Hepatocyte (in vitro differentiated cells): Measurements from ENCODE around the gene KDELR3. TPM values are rescaled to one million over a fixed set of nuclear protein-coding genes. Genes with fewer than 3 reads are reported as not detected.

ENCODE experiments used
- DNase-seq: peaks from one replicate; pipeline ENCODE4 v3.0.0-alpha.2; 2016; ENCODE audit warnings: low spot score
- H2AFZ ChIP-seq: fragments of 200-600 bp; sonication (generic); 2 replicates; pipeline ENCODE4 v1.6.0; 2016; ENCODE audit warnings: antibody characterized with exemption, mild to moderate bottlenecking
- H3K27ac ChIP-seq: fragments of 200-600 bp; sonication (generic); 2 replicates; pipeline ENCODE4 v1.5.1; 2016; ENCODE audit warnings: mild to moderate bottlenecking
- H3K27me3 ChIP-seq: fragments of 200-600 bp; sonication (generic); 2 replicates; pipeline ENCODE4 v1.6.1; 2016
- H3K36me3 ChIP-seq: fragments of 200-600 bp; sonication (generic); replicated peaks from 2 replicates; pipeline ENCODE4 v1.5.1; 2016; ENCODE audit warnings: low read depth; ENCODE audit not compliant: insufficient read depth
- H3K4me1 ChIP-seq: fragments of 200-600 bp; sonication (generic); 2 replicates; pipeline ENCODE4 v1.5.1; 2016; ENCODE audit warnings: mild to moderate bottlenecking, moderate library complexity; ENCODE audit not compliant: insufficient read depth
- H3K4me2 ChIP-seq: fragments of 200-600 bp; sonication (generic); 2 replicates; pipeline ENCODE4 v1.6.0; 2016
- H3K4me3 ChIP-seq: fragments of 200-600 bp; sonication (generic); 2 replicates; pipeline ENCODE4 v1.5.1; 2016; ENCODE audit warnings: mild to moderate bottlenecking
- H3K79me2 ChIP-seq: fragments of 200-600 bp; sonication (generic); 2 replicates; pipeline ENCODE4 v1.6.0; 2017; ENCODE audit warnings: mild to moderate bottlenecking
- H3K9me2 ChIP-seq: fragments of 200-600 bp; sonication (generic); replicated peaks from 2 replicates; pipeline ENCODE4 v1.6.0; 2017; ENCODE audit warnings: mild to moderate bottlenecking; ENCODE audit not compliant: insufficient read depth
- H3K9me3 ChIP-seq: fragments of 200-600 bp; sonication (generic); 2 replicates; pipeline ENCODE4 v1.5.1; 2016; ENCODE audit warnings: low read depth, mild to moderate bottlenecking
- H4K20me1 ChIP-seq: fragments of 200-600 bp; sonication (generic); 2 replicates; pipeline ENCODE4 v1.6.0; 2016; ENCODE audit warnings: mild to moderate bottlenecking; ENCODE audit not compliant: insufficient read depth, poor library complexity, severe bottlenecking
- EZH2 ChIP-seq: fragments of 200-600 bp; sonication (generic); IDR thresholded peaks from 2 replicates; pipeline ENCODE4 v1.6.1; 2016; ENCODE audit warnings: antibody characterized with exemption, mild to moderate bottlenecking, borderline replicate concordance
- EZH2phosphoT487 ChIP-seq: fragments of 200-600 bp; sonication (generic); IDR thresholded peaks from one replicate; pipeline ENCODE4 v1.6.1; 2018; ENCODE audit warnings: antibody characterized with exemption, mild to moderate bottlenecking, low read depth, moderate library complexity; ENCODE audit not compliant: unreplicated experiment, severe bottlenecking
- WGBS: methylation state at CpG from one replicate; pipeline ENCODE4 v1.1.6; 2016; ENCODE audit warnings: low lambda C conversion rate; ENCODE audit errors: missing lambda C conversion rate; 5-methylcytosine and 5-hydroxymethylcytosine counted together
- polyA plus RNA-seq: library from polyadenylated mRNA; unstranded; fragments of >200 nt; fragmentation: Nextera tagmentation; extraction: Ambion mirVana; gene quantifications from 2 replicates; pipeline ENCODE4 v1.2.1, GENCODE V29; 2016
- total RNA-seq: library from RNA; depleted of rRNA; stranded (reverse); fragments of >200 nt; gene quantifications from 2 replicates; pipeline ENCODE4 v1.2.3, GENCODE V29; 2014
- TF ChIP-seq, protein P1 (sequence below): fragments of 200-600 bp; sonication (generic); IDR thresholded peaks from 2 replicates; pipeline ENCODE4 v1.5.1; 2016; ENCODE audit warnings: antibody characterized with exemption, mild to moderate bottlenecking; ENCODE audit not compliant: poor library complexity

KDELR3 gene
- total and polyA plus RNA-seq, 2 experiments from 2014 or later, result 92.4 to 171 TPM

DNA sequence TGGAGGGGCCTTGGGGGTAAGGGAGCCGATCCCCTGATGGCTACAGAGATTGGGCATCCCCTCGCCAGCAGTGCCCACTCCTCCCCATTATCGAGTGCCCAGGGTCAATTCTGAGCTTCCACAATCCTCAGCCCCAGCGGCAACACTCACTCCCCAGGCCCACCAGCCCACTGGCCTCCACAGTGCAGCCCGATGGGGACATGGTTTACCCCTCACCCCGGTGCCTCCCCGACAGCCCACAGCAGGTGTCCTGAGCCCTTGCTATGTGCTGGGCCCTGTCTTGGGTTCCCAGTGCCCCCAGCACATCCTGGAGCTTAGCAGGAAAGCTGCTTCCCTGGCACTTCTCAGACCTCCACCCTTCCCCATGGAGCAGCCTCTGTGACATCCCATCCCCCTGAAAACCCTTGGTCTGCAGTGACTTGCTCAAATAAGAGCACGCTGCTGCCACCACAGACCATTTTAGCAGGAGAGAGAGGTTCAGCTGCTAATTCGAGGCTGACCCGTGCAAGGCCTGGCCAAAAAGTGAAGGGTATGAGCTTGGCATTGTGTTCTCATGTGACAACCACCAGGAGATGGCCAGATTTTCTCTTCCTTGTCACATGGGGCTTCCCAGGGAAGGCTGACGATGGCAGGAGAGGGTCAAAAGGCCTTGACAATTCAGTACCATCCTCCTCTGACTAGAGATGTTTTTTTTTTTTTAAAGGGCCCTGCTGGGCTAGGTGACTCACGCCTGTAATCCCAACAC is 36.5 kb upstream of the KDELR3 start:
- no peaks in the 10 kb centered on the region for H3K4me1 ChIP-seq

DNA sequence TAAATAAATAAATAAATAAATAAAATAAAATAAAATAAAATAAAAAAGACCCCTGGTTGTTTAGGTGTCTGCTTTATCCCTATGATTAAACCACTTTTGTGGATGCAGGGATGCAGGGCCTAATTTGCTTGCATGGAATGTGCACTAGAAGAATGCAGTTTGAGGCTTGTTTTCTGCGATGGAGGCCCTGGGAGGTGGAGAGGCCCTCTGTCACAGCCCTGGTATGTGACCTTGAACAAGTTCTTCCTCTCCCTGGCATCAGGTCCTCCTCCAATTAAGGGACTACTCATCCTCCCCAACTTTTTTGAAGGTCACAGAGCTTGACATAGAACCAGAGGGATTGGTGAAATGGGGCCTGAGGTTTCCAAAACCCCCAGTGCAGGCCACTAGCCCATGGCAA is 35.6 kb upstream of the KDELR3 start:
- H3K79me2 ChIP-seq, result no peaks in the 10 kb centered on the region
- H4K20me1 ChIP-seq, result no peaks in the 10 kb centered on the region
- no peaks in the 10 kb centered on the region for H3K9me2 ChIP-seq
- H3K4me3 ChIP-seq, result no peak overlapping the region
- no peak for DNase-seq
- TF ChIP-seq, protein P1, sequence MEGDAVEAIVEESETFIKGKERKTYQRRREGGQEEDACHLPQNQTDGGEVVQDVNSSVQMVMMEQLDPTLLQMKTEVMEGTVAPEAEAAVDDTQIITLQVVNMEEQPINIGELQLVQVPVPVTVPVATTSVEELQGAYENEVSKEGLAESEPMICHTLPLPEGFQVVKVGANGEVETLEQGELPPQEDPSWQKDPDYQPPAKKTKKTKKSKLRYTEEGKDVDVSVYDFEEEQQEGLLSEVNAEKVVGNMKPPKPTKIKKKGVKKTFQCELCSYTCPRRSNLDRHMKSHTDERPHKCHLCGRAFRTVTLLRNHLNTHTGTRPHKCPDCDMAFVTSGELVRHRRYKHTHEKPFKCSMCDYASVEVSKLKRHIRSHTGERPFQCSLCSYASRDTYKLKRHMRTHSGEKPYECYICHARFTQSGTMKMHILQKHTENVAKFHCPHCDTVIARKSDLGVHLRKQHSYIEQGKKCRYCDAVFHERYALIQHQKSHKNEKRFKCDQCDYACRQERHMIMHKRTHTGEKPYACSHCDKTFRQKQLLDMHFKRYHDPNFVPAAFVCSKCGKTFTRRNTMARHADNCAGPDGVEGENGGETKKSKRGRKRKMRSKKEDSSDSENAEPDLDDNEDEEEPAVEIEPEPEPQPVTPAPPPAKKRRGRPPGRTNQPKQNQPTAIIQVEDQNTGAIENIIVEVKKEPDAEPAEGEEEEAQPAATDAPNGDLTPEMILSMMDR, result no peak
- TF ChIP-seq EZH2, result no peak
- TF ChIP-seq EZH2phosphoT487, result no peak
- whole genome bisulfite sequencing, result 100% methylated on average over 1 of the region's 1 CpG
- no peaks in the 10 kb centered on the region for H3K9me3 ChIP-seq
- H2AFZ ChIP-seq, result no peak overlapping the region
- no peaks in the 10 kb centered on the region for H3K27me3 ChIP-seq
- no peak overlapping the region for H3K27ac ChIP-seq
- no peaks in the 10 kb centered on the region for H3K4me1 ChIP-seq
- no peaks in the 10 kb centered on the region for H3K36me3 ChIP-seq
- H3K4me2 ChIP-seq, result no peak overlapping the region

More for the DNA sequence above, 36.5 kb upstream of the KDELR3 start:
- Histone ChIP-seq H3K4me3 (no peak overlapping the region), H3K79me2 (no peaks in the 10 kb centered on the region), H4K20me1 (no peaks in the 10 kb centered on the region), H3K4me2 (no peak overlapping the region), H2AFZ (no peak overlapping the region), H3K9me3 (no peaks in the 10 kb centered on the region), H3K27ac (no peak overlapping the region), H3K9me2 (no peaks in the 10 kb centered on the region), H3K36me3 (no peaks in the 10 kb centered on the region), H3K27me3 (no peaks in the 10 kb centered on the region)
- no peak for DNase-seq
- no peak for TF ChIP-seq EZH2
- 90% methylated on average over 12 of the region's 12 CpGs for WGBS

DNA sequence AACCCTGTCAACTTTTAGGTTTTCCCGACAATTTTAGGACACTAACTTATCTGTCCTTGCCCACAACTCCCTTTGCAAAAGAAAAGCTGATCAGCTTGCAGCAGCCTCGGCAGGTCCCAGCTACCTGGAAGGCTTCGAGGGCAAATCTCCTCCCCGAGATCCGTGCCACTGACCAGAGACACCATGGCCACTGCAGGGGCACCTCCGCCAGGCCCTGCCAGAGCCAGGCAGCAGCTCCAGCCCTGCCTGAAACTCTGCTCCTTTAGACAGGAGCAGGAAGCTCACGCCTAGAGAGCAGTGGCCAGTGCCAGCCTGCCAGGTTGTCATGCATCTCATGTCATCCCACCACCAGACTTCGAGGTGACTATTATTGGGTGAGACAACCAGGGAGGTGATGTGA is 34.0 kb upstream of the KDELR3 start:
- Histone ChIP-seq H4K20me1 (no peaks in the 10 kb centered on the region), H3K27ac (no peak overlapping the region), H3K4me3 (no peak overlapping the region), H2AFZ (no peak overlapping the region), H3K27me3 (no peaks in the 10 kb centered on the region), H3K4me1 (no peaks in the 10 kb centered on the region), H3K9me2 (no peaks in the 10 kb centered on the region), H3K36me3 (no peaks in the 10 kb centered on the region), H3K4me2 (no peak overlapping the region), H3K9me3 (no peaks in the 10 kb centered on the region), H3K79me2 (no peaks in the 10 kb centered on the region)
- TF ChIP-seq EZH2phosphoT487 (no peak), EZH2 (no peak)
- TF ChIP-seq, protein P1, result no peak
- WGBS, result 90% methylated on average over 8 of the region's 8 CpGs
- DNase-seq, result no peak

DNA sequence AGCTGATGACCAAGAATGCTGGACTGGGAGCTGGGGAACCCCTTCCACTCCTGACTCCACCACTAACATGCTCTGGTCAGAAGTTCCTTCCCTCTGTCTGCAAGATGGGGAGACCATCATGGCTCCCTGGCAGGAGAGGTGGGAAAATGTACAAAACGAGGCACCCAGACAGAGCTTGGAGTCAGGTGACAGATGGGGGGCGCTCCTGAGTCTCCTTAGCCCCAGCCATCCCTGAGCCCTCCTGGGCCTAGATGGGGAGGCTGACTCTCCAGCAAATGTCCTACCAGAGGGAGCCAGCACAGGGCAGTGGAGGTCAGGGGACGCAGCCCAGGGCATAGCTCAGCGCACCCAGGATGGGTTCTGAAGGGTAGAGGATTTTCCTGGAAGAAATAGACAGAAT is 32.9 kb upstream of the KDELR3 start:
- no peaks in the 10 kb centered on the region for H3K9me3 ChIP-seq
- no peaks in the 10 kb centered on the region for H3K36me3 ChIP-seq
- H3K4me2 ChIP-seq, result no peak overlapping the region
- H3K9me2 ChIP-seq, result no peaks in the 10 kb centered on the region
- no peak overlapping the region for H2AFZ ChIP-seq
- H3K79me2 ChIP-seq, result no peaks in the 10 kb centered on the region
- H3K4me3 ChIP-seq, result no peak overlapping the region
- WGBS, result 67% methylated on average over 4 of the region's 4 CpGs
- H3K4me1 ChIP-seq, result no peaks in the 10 kb centered on the region
- H4K20me1 ChIP-seq, result no peaks in the 10 kb centered on the region
- TF ChIP-seq EZH2phosphoT487, result no peak
- TF ChIP-seq EZH2, result no peak
- TF ChIP-seq, protein P1, result no peak
- DNase-seq, result no peak
- H3K27me3 ChIP-seq, result no peaks in the 10 kb centered on the region
- H3K27ac ChIP-seq, result no peak overlapping the region
